Ascending aorta (tissue), 2 donors: ENCODE measurements around the gene ABI3BP. TPM values are rescaled to one million over a fixed set of nuclear protein-coding genes. Genes with fewer than 3 reads are reported as not detected.

Experiments
- DNase-seq, 2 donors: peaks; one replicate each; pipeline ENCODE4 v3.0.0-alpha.2; 2019; ENCODE audit warnings: low spot score in 2 of 2
- H3K27ac ChIP-seq, 2 donors: fragments of 200-600 bp; sonication (generic); one replicate each; pipeline ENCODE4 v1.5.1; 2016 to 2017; ENCODE audit warnings: mild to moderate bottlenecking in 1 of 2
- H3K27me3 ChIP-seq: fragments of 200-600 bp; sonication (generic); one replicate; pipeline ENCODE4 v1.5.1; 2017
- H3K36me3 ChIP-seq, 2 donors: fragments of 200-600 bp; sonication (generic); one replicate each; pipeline ENCODE4 v1.5.1; 2016
- H3K4me1 ChIP-seq, 2 donors: fragments of 200-600 bp; sonication (generic); one replicate each; pipeline ENCODE4 v1.5.1; 2016 to 2017; ENCODE audit warnings: mild to moderate bottlenecking in 1 of 2
- H3K4me3 ChIP-seq, 2 donors: fragments of 200-600 bp; sonication (generic); one replicate each; pipeline ENCODE4 v1.5.1; 2016 to 2017; ENCODE audit warnings: mild to moderate bottlenecking in 1 of 2
- H3K9me3 ChIP-seq, 2 donors: fragments of 200-600 bp; sonication (generic); one replicate each; pipeline ENCODE4 v1.5.1; 2016
- intact Hi-C: fragments of 100-400 bp; cut with DNase I; formaldehyde crosslinking; loops from one replicate; pipeline ENCODE4 v1.15.1; 2023
- total RNA-seq: library from RNA; depleted of rRNA; stranded (reverse); fragments of >200 nt; gene quantifications from one replicate; pipeline ENCODE4 v1.1.0, GENCODE V29; 2016
- TF ChIP-seq, protein P1 (sequence below), 3 experiments: fragments of 200-600 bp in 2 of 3; fragments of 450-650 bp in 1 of 3; sonication (generic) in 2 of 3; IDR thresholded peaks; one replicate each; pipeline ENCODE4 v1.5.1; 2016 to 2019; ENCODE audit warnings: antibody characterized with exemption in 3 of 3, mild to moderate bottlenecking in 1 of 3, moderate library complexity in 1 of 3

ABI3BP gene
- total RNA-seq, 1 donor from 2014 or later: 54.2 TPM

DNA sequence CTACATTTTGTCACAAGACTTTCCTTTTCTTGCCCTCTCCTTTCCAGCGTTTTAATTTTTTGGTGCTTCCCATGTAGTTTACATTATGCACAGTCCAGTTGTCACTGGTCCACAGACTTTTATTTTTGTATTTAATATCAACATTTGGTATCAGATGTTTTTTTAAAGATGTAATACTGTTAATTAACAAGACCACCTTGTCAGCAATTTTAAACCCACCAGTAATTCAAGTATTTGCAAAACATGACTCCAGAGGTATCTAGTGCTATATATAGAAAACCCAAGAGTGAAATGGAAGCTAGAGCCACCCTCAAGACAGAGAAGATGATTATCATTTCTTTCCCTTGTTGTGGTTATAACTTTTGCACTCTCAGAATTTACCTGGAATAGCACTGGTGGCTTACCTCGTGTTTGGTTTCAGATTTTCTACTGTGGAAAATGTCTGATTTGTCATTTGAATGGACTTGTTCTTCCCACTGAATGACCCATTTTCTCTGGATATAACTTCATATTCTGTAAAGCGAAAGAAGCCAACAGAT is 227.7 kb downstream of the ABI3BP start:
- H3K9me3 ChIP-seq: no peaks in the 10 kb centered on the region
- no peaks in the 10 kb centered on the region for H3K4me1 ChIP-seq
- DNase-seq: no peak
- intact Hi-C loops: no loop called here
- no peaks in the 10 kb centered on the region for H3K36me3 ChIP-seq
- H3K27ac ChIP-seq: no peak overlapping the region
- no peaks in the 10 kb centered on the region for H3K27me3 ChIP-seq
- no peak overlapping the region for H3K4me3 ChIP-seq
- TF ChIP-seq, protein P1, sequence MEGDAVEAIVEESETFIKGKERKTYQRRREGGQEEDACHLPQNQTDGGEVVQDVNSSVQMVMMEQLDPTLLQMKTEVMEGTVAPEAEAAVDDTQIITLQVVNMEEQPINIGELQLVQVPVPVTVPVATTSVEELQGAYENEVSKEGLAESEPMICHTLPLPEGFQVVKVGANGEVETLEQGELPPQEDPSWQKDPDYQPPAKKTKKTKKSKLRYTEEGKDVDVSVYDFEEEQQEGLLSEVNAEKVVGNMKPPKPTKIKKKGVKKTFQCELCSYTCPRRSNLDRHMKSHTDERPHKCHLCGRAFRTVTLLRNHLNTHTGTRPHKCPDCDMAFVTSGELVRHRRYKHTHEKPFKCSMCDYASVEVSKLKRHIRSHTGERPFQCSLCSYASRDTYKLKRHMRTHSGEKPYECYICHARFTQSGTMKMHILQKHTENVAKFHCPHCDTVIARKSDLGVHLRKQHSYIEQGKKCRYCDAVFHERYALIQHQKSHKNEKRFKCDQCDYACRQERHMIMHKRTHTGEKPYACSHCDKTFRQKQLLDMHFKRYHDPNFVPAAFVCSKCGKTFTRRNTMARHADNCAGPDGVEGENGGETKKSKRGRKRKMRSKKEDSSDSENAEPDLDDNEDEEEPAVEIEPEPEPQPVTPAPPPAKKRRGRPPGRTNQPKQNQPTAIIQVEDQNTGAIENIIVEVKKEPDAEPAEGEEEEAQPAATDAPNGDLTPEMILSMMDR (IDR thresholded peaks at IDR 0.05): no peak

GRCh38 chr3:100761951-100762350 is 231.3 kb downstream of the ABI3BP start:
- TF ChIP-seq, protein P1 (IDR thresholded peaks at IDR 0.05): no peak
- no peak for DNase-seq
- Histone ChIP-seq H3K27me3 (no peaks in the 10 kb centered on the region), H3K27ac (no peak overlapping the region), H3K36me3 (no peaks in the 10 kb centered on the region), H3K9me3 (no peaks in the 10 kb centered on the region), H3K4me3 (no peak overlapping the region), H3K4me1 (no peaks in the 10 kb centered on the region)
- intact Hi-C loops: no loop called here

- DNase-seq: no peak
- Histone ChIP-seq H3K36me3 (no peaks in the 10 kb centered on the region), H3K4me3 (no peak overlapping the region), H3K9me3 (no peaks in the 10 kb centered on the region), H3K27me3 (no peaks in the 10 kb centered on the region), H3K27ac (no peak overlapping the region), H3K4me1 (peaks cover 0 to 4% of the 10 kb centered on the region in 2 donors)
- TF ChIP-seq, protein P1 (IDR thresholded peaks at IDR 0.05): no peak
- intact Hi-C loops: no loop called here
Observed at GRCh38 chr3:100761211-100761942, 231.8 kb downstream of the ABI3BP start.

- no peaks in the 10 kb centered on the region for H3K36me3 ChIP-seq
- TF ChIP-seq, protein P1 (IDR thresholded peaks at IDR 0.05): no peak
- peaks cover 0 to 9% of the 10 kb centered on the region in 2 donors for H3K4me1 ChIP-seq
- no peak overlapping the region for H3K27ac ChIP-seq
- DNase-seq: no peak
- H3K4me3 ChIP-seq: no peak overlapping the region
- no peaks in the 10 kb centered on the region for H3K27me3 ChIP-seq
- H3K9me3 ChIP-seq: no peaks in the 10 kb centered on the region
- intact Hi-C loops: no loop called here
Observed at GRCh38 chr3:100760377-100760776, 232.8 kb downstream of the ABI3BP start.

DNA sequence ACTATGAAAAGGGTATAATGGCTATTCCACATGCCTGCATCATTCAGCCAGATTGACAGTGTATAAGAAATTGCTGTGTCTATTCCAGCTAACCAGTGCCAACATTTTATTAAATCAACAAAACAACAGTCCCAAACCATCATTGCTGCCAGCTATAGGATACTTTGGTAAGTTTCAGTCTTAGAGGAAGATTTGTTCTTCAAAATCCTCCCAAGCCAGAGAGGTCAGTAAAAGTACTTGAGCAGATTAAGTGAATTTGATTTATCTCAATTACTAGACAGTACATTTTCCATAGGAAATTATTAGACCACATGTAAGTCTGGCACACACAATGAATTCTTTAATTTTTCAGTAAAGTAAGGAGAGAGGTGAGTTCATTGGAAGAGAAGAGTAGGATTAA is 233.3 kb downstream of the ABI3BP start:
- DNase-seq: no peak
- intact Hi-C loops: loop anchor here (10.0 kb wide), 1 partner anchor 435 kb away; no protein-coding TSS in a partner anchor
- TF ChIP-seq, protein P1 (IDR thresholded peaks at IDR 0.05): no peak

More for the DNA sequence above, 233.3 kb downstream of the ABI3BP start:
- H3K27ac ChIP-seq: no peak overlapping the region
- H3K27me3 ChIP-seq: no peaks in the 10 kb centered on the region
- H3K4me3 ChIP-seq: no peak overlapping the region
- H3K9me3 ChIP-seq: no peaks in the 10 kb centered on the region
- H3K4me1 ChIP-seq: peaks cover 0 to 9% of the 10 kb centered on the region in 2 donors
- H3K36me3 ChIP-seq: no peaks in the 10 kb centered on the region
